Measurements from ENCODE around the gene MZB1. TPM values are rescaled to one million over a fixed set of nuclear protein-coding genes. Genes with fewer than 3 reads are reported as not detected.
"Not testable (repeated sequence)": the region's sequence is repeated elsewhere in the genome, so short reads cannot be mapped to it uniquely, and the experiment has no call there.

The MZB1 gene
- total RNA-seq, 1 experiment from 2014 or later: not detected

- H3K36me3 ChIP-seq: peaks cover 88% of the 10 kb centered on the region
- H3K27me3 ChIP-seq: no peaks in the 10 kb centered on the region
- H3K9me3 ChIP-seq: no peaks in the 10 kb centered on the region
- no peak overlapping the region for H3K4me3 ChIP-seq
- no peak for DNase-seq
These were observed 21.1 kb downstream of the MZB1 start for GRCh38 chr5:139368613-139369012.

- Histone ChIP-seq H3K27me3 (no peaks in the 10 kb centered on the region), H3K36me3 (peaks cover 71% of the 10 kb centered on the region), H3K4me3 (no peak overlapping the region), H3K9me3 (no peaks in the 10 kb centered on the region)
- no peak for DNase-seq
These were observed 25.2 kb downstream of the MZB1 start for GRCh38 chr5:139364466-139364865.

GRCh38 chr5:139363937-139364336, 25.8 kb downstream of the MZB1 start:
- DNase-seq: no peak
- H3K4me3 ChIP-seq: no peak overlapping the region
- H3K27me3 ChIP-seq: no peaks in the 10 kb centered on the region
- no peaks in the 10 kb centered on the region for H3K9me3 ChIP-seq
- peaks cover 66% of the 10 kb centered on the region for H3K36me3 ChIP-seq

GRCh38 chr5:139361835-139362429, 27.8 kb downstream of the MZB1 start:
- Histone ChIP-seq H3K27me3 (no peaks in the 10 kb centered on the region), H3K4me3 (no peak overlapping the region), H3K36me3 (peaks cover 61% of the 10 kb centered on the region), H3K9me3 (no peaks in the 10 kb centered on the region)
- no peak for DNase-seq

- no peak for DNase-seq
- Histone ChIP-seq H3K27me3 (no peaks in the 10 kb centered on the region), H3K9me3 (no peaks in the 10 kb centered on the region), H3K36me3 (peaks cover 53% of the 10 kb centered on the region), H3K4me3 (no peak overlapping the region)
These were observed 29.3 kb downstream of the MZB1 start for GRCh38 chr5:139360384-139360783.

- DNase-seq: no peak
- H3K36me3 ChIP-seq: peaks cover 45% of the 10 kb centered on the region
- H3K4me3 ChIP-seq: no peak overlapping the region
- no peaks in the 10 kb centered on the region for H3K27me3 ChIP-seq
- peaks cover 11% of the 10 kb centered on the region for H3K9me3 ChIP-seq
These were observed 31.6 kb downstream of the MZB1 start for GRCh38 chr5:139358064-139358463.

- not testable (repeated sequence) for H3K4me3 ChIP-seq, H3K27me3 ChIP-seq, DNase-seq
- Histone ChIP-seq H3K9me3 (peaks cover 12% of the 10 kb centered on the region), H3K36me3 (peaks cover 54% of the 10 kb centered on the region)
These were observed 33.8 kb downstream of the MZB1 start for GRCh38 chr5:139355900-139356299.

- peaks cover 12% of the 10 kb centered on the region for H3K9me3 ChIP-seq
- H3K27me3 ChIP-seq: no peaks in the 10 kb centered on the region
- peaks cover 52% of the 10 kb centered on the region for H3K36me3 ChIP-seq
- no peak for DNase-seq
- H3K4me3 ChIP-seq: no peak overlapping the region
These were observed 35.5 kb downstream of the MZB1 start for GRCh38 chr5:139354186-139354585.

GRCh38 chr5:139347863-139348262, 41.9 kb downstream of the MZB1 start:
- H3K36me3 ChIP-seq: peaks cover 63% of the 10 kb centered on the region
- not testable (repeated sequence) for H3K9me3 ChIP-seq, DNase-seq, H3K27me3 ChIP-seq, H3K4me3 ChIP-seq

- not testable (repeated sequence) for H3K9me3 ChIP-seq, H3K27me3 ChIP-seq, H3K4me3 ChIP-seq, DNase-seq
- peaks cover 51% of the 10 kb centered on the region for H3K36me3 ChIP-seq
These were observed 44.3 kb downstream of the MZB1 start for GRCh38 chr5:139345442-139345841.

- Histone ChIP-seq H3K36me3 (peaks cover 45% of the 10 kb centered on the region), H3K9me3 (no peaks in the 10 kb centered on the region), H3K4me3 (no peak overlapping the region), H3K27me3 (no peaks in the 10 kb centered on the region)
- DNase-seq: no peak
These were observed 45.5 kb downstream of the MZB1 start for GRCh38 chr5:139344177-139344576.

- H3K4me3 ChIP-seq: peak overlapping the region; percentile 96
- DNase-seq: no peak
- no peaks in the 10 kb centered on the region for H3K27me3 ChIP-seq
These were observed 46.2 kb downstream of the MZB1 start for GRCh38 chr5:139343476-139343875.

GRCh38 chr5:139342423-139342723, 47.3 kb downstream of the MZB1 start:
- no peak for DNase-seq
- no peaks in the 10 kb centered on the region for H3K9me3 ChIP-seq
- peaks cover 35% of the 10 kb centered on the region for H3K36me3 ChIP-seq
- H3K27me3 ChIP-seq: no peaks in the 10 kb centered on the region
- peak overlapping the region; percentile 96 for H3K4me3 ChIP-seq

More at GRCh38 chr5:139343476-139343875, 46.2 kb downstream of the MZB1 start:
- Histone ChIP-seq H3K36me3 (peaks cover 39% of the 10 kb centered on the region), H3K9me3 (no peaks in the 10 kb centered on the region)

- Histone ChIP-seq H3K4me3 (peak within 1 kb of the TSS; percentile 96), H3K27me3 (no peaks in the 10 kb centered on the region), H3K36me3 (peaks cover 33% of the 10 kb centered on the region), H3K9me3 (no peaks in the 10 kb centered on the region)
- peak; percentile 99 for DNase-seq
These were observed 47.9 kb downstream of the MZB1 start, which contains the start of gene PAIP2 for GRCh38 chr5:139341689-139342422. PAIP2 (plus strand) TSS chr5:139341854; CDS start chr5:139363785, 21,931 bp downstream.

GRCh38 chr5:139341187-139341688, 48.5 kb downstream of the MZB1 start:
- no peaks in the 10 kb centered on the region for H3K9me3 ChIP-seq
- DNase-seq: no peak
- H3K36me3 ChIP-seq: peaks cover 27% of the 10 kb centered on the region
- no peaks in the 10 kb centered on the region for H3K27me3 ChIP-seq
- H3K4me3 ChIP-seq: peak overlapping the region; percentile 96

GRCh38 chr5:139340051-139340450, 49.7 kb downstream of the MZB1 start:
- Histone ChIP-seq H3K4me3 (no peak overlapping the region), H3K27me3 (no peaks in the 10 kb centered on the region), H3K36me3 (peaks cover 19% of the 10 kb centered on the region), H3K9me3 (no peaks in the 10 kb centered on the region)
- DNase-seq: no peak

All from MG63 (cell line).